WTC11 (cell line): ENCODE data around the gene TAS1R1. TPM values are rescaled to one million over a fixed set of nuclear protein-coding genes. Genes with fewer than 3 reads are reported as not detected.

Experiments
- ATAC-seq: fragments of 200-7000 bp; cut with Tn5 transposase; 2 replicates; pipeline ENCODE4 v1.10.0; 2021; ENCODE audit warnings: mild to moderate bottlenecking, moderate library complexity
- CTCF ChIA-PET: fragments of 300-600 bp; sonication (Branson Sonifier 250); formaldehyde crosslinking; loops from one replicate; lab custom pipeline; 2021; ENCODE audit warnings: antibody characterized with exemption; lab: Charles Lee
- POLR2A ChIA-PET: fragments of 350-600 bp; sonication (Branson Sonifier 250); formaldehyde crosslinking; loops from one replicate; lab custom pipeline; 2021; ENCODE audit warnings: antibody characterized with exemption; lab: Charles Lee
- DNase-seq: peaks from one replicate; pipeline ENCODE4 v3.0.0; 2021; ENCODE audit warnings: low spot score
- H3K27ac Mint-ChIP-seq: 2 replicates; pipeline ENCODE4 v1.8.0; 2021; ENCODE audit warnings: mixed read lengths
- H3K27me3 Mint-ChIP-seq: 2 replicates; pipeline ENCODE4 v1.8.0; 2021; ENCODE audit warnings: low read depth, mild to moderate bottlenecking, moderate library complexity, mixed read lengths
- H3K36me3 Mint-ChIP-seq: 2 replicates; pipeline ENCODE4 v1.8.0; 2021; ENCODE audit warnings: mixed read lengths
- H3K4me1 Mint-ChIP-seq: 2 replicates; pipeline ENCODE4 v1.8.0; 2022; ENCODE audit warnings: mixed read lengths
- H3K4me3 Mint-ChIP-seq: 2 replicates; pipeline ENCODE4 v1.8.0; 2021; ENCODE audit warnings: mild to moderate bottlenecking, moderate library complexity, mixed read lengths
- H3K9me3 Mint-ChIP-seq: 2 replicates; pipeline ENCODE4 v1.8.0; 2021; ENCODE audit warnings: mixed read lengths
- CREB1 ChIP-seq: sonication (generic); formaldehyde crosslinking; IDR thresholded peaks from 2 replicates; pipeline ENCODE4 v1.8.0; 2023; ENCODE audit warnings: mild to moderate bottlenecking, missing genetic modification reagents
- CREM ChIP-seq: sonication (generic); formaldehyde crosslinking; IDR thresholded peaks from 2 replicates; pipeline ENCODE4 v1.8.1; 2022; ENCODE audit warnings: mild to moderate bottlenecking, missing genetic modification reagents, moderate library complexity
- FOXK1 ChIP-seq: sonication (generic); formaldehyde crosslinking; IDR thresholded peaks from 2 replicates; pipeline ENCODE4 v1.8.0; 2022; ENCODE audit warnings: mild to moderate bottlenecking, moderate library complexity, missing genetic modification reagents
- IRF1 ChIP-seq: sonication (generic); formaldehyde crosslinking; IDR thresholded peaks from 2 replicates; pipeline ENCODE4 v1.8.0; 2023; ENCODE audit warnings: missing genetic modification reagents
- MXD4 ChIP-seq: fragments of 250-450 bp; sonication (Bioruptor Pico); IDR thresholded peaks from 2 replicates; pipeline ENCODE4 v1.8.0; 2021; ENCODE audit warnings: mild to moderate bottlenecking, moderate library complexity, borderline replicate concordance
- NR3C1 ChIP-seq: sonication (generic); formaldehyde crosslinking; conservative IDR thresholded peaks from 2 replicates; pipeline ENCODE4 v1.8.1; 2023; ENCODE audit warnings: low read depth, mild to moderate bottlenecking, missing genetic modification reagents
- OVOL2 ChIP-seq: fragments of 250-450 bp; sonication (Bioruptor Pico); IDR thresholded peaks from 2 replicates; pipeline ENCODE4 v1.9.0; 2021; ENCODE audit warnings: mild to moderate bottlenecking, borderline replicate concordance
- RELA ChIP-seq: sonication (generic); formaldehyde crosslinking; IDR thresholded peaks from 2 replicates; pipeline ENCODE4 v1.8.1; 2022; ENCODE audit warnings: missing genetic modification reagents, mild to moderate bottlenecking, borderline replicate concordance
- USF1 ChIP-seq: sonication (generic); formaldehyde crosslinking; IDR thresholded peaks from 2 replicates; pipeline ENCODE4 v1.8.0; 2022; ENCODE audit warnings: mild to moderate bottlenecking, missing genetic modification reagents
- total RNA-seq: library from RNA; stranded (reverse); gene quantifications from 3 replicates; pipeline ENCODE4 v1.2.3, GENCODE V29; 2021
- TF ChIP-seq, protein P1 (sequence below): fragments of 250-450 bp; sonication (Bioruptor Pico); IDR thresholded peaks from 2 replicates; pipeline ENCODE4 v1.9.0; 2021; ENCODE audit warnings: moderate library complexity, mild to moderate bottlenecking, inconsistent platforms, borderline replicate concordance
- TF ChIP-seq, protein P2 (sequence below): sonication (generic); formaldehyde crosslinking; IDR thresholded peaks from 2 replicates; pipeline ENCODE4 v1.8.0; 2022; ENCODE audit warnings: mild to moderate bottlenecking, missing genetic modification reagents
- TF ChIP-seq, protein P3 (sequence below): sonication (generic); formaldehyde crosslinking; IDR thresholded peaks from 2 replicates; pipeline ENCODE4 v1.8.1; 2022; ENCODE audit warnings: low read depth, mild to moderate bottlenecking, moderate library complexity, missing genetic modification reagents, borderline replicate concordance
- TF ChIP-seq, protein P4 (sequence below): fragments of 200-600 bp; IDR thresholded peaks from 2 replicates; pipeline ENCODE4 v1.8.0; 2022; ENCODE audit warnings: antibody characterized with exemption

The TAS1R1 gene
- total RNA-seq, 1 experiment from 2014 or later = 0.11 TPM

GRCh38 chr1:6519935-6520671 lies 35.0 kb upstream of the TAS1R1 start (continued):
- TF ChIP-seq, protein P1, sequence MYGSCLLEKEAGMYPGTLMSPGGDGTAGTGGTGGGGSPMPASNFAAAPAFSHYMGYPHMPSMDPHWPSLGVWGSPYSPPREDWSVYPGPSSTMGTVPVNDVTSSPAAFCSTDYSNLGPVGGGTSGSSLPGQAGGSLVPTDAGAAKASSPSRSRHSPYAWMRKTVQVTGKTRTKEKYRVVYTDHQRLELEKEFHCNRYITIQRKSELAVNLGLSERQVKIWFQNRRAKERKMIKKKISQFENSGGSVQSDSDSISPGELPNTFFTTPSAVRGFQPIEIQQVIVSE (CRISPR knock-in tag) = no peak
- TF ChIP-seq MXD4 (CRISPR knock-in tag) = no peak
- TF ChIP-seq IRF1 = no peak
- TF ChIP-seq, protein P2, sequence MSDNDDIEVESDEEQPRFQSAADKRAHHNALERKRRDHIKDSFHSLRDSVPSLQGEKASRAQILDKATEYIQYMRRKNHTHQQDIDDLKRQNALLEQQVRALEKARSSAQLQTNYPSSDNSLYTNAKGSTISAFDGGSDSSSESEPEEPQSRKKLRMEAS (CRISPR knock-in tag) = peak; percentile 36
- TF ChIP-seq, protein P3, sequence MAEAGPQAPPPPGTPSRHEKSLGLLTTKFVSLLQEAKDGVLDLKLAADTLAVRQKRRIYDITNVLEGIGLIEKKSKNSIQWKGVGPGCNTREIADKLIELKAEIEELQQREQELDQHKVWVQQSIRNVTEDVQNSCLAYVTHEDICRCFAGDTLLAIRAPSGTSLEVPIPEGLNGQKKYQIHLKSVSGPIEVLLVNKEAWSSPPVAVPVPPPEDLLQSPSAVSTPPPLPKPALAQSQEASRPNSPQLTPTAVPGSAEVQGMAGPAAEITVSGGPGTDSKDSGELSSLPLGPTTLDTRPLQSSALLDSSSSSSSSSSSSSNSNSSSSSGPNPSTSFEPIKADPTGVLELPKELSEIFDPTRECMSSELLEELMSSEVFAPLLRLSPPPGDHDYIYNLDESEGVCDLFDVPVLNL (CRISPR knock-in tag) = no peak
- peak; percentile 4; the same call in 1 of the 2 replicates for TF ChIP-seq RELA (CRISPR knock-in tag)

DNA sequence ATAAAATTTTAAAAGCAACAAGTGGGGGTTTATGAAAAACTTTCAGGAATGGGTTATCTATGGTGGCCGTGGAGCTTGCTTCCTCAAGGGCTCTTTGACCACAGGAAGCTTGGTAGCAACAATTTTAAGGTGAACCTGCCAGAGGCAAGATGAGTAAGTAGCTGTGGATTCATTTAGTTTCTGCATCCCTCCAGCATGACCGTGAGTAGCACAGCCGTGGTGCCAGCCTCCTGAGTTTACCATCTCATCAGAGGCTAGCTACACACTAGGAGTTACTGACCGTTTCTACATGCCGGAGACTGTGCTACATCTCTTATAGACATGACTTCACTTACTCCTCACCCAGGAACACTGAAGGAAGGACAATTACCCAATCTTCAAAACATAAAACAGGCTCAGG lies 33.6 kb upstream of the TAS1R1 start:
- no peak for TF ChIP-seq OVOL2 (CRISPR knock-in tag)
- TF ChIP-seq, protein P4, sequence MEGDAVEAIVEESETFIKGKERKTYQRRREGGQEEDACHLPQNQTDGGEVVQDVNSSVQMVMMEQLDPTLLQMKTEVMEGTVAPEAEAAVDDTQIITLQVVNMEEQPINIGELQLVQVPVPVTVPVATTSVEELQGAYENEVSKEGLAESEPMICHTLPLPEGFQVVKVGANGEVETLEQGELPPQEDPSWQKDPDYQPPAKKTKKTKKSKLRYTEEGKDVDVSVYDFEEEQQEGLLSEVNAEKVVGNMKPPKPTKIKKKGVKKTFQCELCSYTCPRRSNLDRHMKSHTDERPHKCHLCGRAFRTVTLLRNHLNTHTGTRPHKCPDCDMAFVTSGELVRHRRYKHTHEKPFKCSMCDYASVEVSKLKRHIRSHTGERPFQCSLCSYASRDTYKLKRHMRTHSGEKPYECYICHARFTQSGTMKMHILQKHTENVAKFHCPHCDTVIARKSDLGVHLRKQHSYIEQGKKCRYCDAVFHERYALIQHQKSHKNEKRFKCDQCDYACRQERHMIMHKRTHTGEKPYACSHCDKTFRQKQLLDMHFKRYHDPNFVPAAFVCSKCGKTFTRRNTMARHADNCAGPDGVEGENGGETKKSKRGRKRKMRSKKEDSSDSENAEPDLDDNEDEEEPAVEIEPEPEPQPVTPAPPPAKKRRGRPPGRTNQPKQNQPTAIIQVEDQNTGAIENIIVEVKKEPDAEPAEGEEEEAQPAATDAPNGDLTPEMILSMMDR = no peak
- ChIA-PET CTCF (interaction anchor here (0.8 to 7.7 kb wide), 8 partner anchors 17 to 125 kb away, joined by 3 to 179 read pairs (median 4); partner anchors contain the start of gene PLEKHG5), POLR2A (no interaction called here)
- DNase-seq = no peak
- no peak overlapping the region for H3K4me3 Mint-ChIP-seq
- no peaks in the 10 kb centered on the region for H3K27me3 Mint-ChIP-seq
- peaks cover 30% of the 10 kb centered on the region for H3K4me1 Mint-ChIP-seq
- H3K27ac Mint-ChIP-seq = peak overlapping the region; percentile 90
- no peak for ATAC-seq
- H3K36me3 Mint-ChIP-seq = peaks cover 11% of the 10 kb centered on the region; the same call in 1 of the 2 replicates
- no peaks in the 10 kb centered on the region for H3K9me3 Mint-ChIP-seq

- ChIA-PET POLR2A (no interaction called here), CTCF (interaction anchor here (0.5 to 7.7 kb wide), 28 partner anchors 9 to 463 kb away, joined by 3 to 179 read pairs (median 6); partner anchors contain the start of genes HES2, NOL9, PLEKHG5 and TAS1R1)
- DNase-seq (peak; percentile 60), ATAC-seq (peak; percentile 67)
- Mint-ChIP-seq H3K36me3 (peaks cover 23% of the 10 kb centered on the region), H3K4me3 (no peak overlapping the region), H3K27me3 (no peaks in the 10 kb centered on the region), H3K9me3 (no peaks in the 10 kb centered on the region), H3K27ac (peak overlapping the region; percentile 67), H3K4me1 (peaks cover 30% of the 10 kb centered on the region)
- TF ChIP-seq, protein P4 = peak; percentile 41
- TF ChIP-seq CREM (no peak), NR3C1 (CRISPR knock-in tag) (no peak), USF1 (CRISPR knock-in tag) (peak; percentile 32; the same call in 1 of the 2 replicates), FOXK1 (CRISPR knock-in tag) (no peak), CREB1 (CRISPR knock-in tag) (no peak)
These were observed 31.5 kb upstream of the TAS1R1 start for GRCh38 chr1:6523566-6523965.
